Type B pancreatic cell (in vitro differentiated cells): ENCODE results near the gene GADD45G. TPM values are rescaled to one million over a fixed set of nuclear protein-coding genes. Genes with fewer than 3 reads are reported as not detected.

Experiments used
- DNase-seq: peaks from one replicate; pipeline ENCODE4 v3.0.0; 2021; ENCODE audit warnings: mixed read lengths; ENCODE audit not compliant: unreplicated experiment; ENCODE audit errors: extremely low spot score
- H3K27ac Mint-ChIP-seq: 2 replicates; pipeline ENCODE4 v1.8.0; 2021; ENCODE audit warnings: mild to moderate bottlenecking, mixed read lengths
- H3K27me3 Mint-ChIP-seq: 2 replicates; pipeline ENCODE4 v1.8.0; 2021; ENCODE audit warnings: mixed read lengths
- H3K36me3 Mint-ChIP-seq: 2 replicates; pipeline ENCODE4 v1.8.0; 2021; ENCODE audit warnings: mixed read lengths
- H3K4me1 Mint-ChIP-seq: one replicate; pipeline ENCODE4 v1.8.0; 2021; ENCODE audit warnings: mixed read lengths; ENCODE audit not compliant: unreplicated experiment
- H3K4me3 Mint-ChIP-seq: 2 replicates; pipeline ENCODE4 v1.8.0; 2021; ENCODE audit warnings: mild to moderate bottlenecking, mixed read lengths
- H3K9me3 Mint-ChIP-seq: 2 replicates; pipeline ENCODE4 v1.8.0; 2021; ENCODE audit warnings: mixed read lengths
- CTCF ChIP-seq: fragments of 200-600 bp; sonication (generic); conservative IDR thresholded peaks from 2 replicates; pipeline ENCODE4 v1.5.0; 2021; ENCODE audit warnings: antibody characterized with exemption, mild to moderate bottlenecking
- total RNA-seq: library from RNA; stranded (reverse); gene quantifications from 2 replicates; pipeline ENCODE4 v1.2.1, GENCODE V29; 2021; ENCODE audit warnings: low replicate concordance

Gene GADD45G
- total RNA-seq, 1 donor from 2014 or later = 12.2 TPM

GRCh38 chr9:89562186-89562814, 42.5 kb upstream of the GADD45G start:
- TF ChIP-seq CTCF = no peak
- no peak for DNase-seq
- no peak overlapping the region for H3K4me3 Mint-ChIP-seq
- H3K27me3 Mint-ChIP-seq = no peaks in the 10 kb centered on the region
- H3K27ac Mint-ChIP-seq = no peak overlapping the region
- H3K9me3 Mint-ChIP-seq = peaks cover 4% of the 10 kb centered on the region
- H3K36me3 Mint-ChIP-seq = no peaks in the 10 kb centered on the region
- no peaks in the 10 kb centered on the region for H3K4me1 Mint-ChIP-seq

DNA sequence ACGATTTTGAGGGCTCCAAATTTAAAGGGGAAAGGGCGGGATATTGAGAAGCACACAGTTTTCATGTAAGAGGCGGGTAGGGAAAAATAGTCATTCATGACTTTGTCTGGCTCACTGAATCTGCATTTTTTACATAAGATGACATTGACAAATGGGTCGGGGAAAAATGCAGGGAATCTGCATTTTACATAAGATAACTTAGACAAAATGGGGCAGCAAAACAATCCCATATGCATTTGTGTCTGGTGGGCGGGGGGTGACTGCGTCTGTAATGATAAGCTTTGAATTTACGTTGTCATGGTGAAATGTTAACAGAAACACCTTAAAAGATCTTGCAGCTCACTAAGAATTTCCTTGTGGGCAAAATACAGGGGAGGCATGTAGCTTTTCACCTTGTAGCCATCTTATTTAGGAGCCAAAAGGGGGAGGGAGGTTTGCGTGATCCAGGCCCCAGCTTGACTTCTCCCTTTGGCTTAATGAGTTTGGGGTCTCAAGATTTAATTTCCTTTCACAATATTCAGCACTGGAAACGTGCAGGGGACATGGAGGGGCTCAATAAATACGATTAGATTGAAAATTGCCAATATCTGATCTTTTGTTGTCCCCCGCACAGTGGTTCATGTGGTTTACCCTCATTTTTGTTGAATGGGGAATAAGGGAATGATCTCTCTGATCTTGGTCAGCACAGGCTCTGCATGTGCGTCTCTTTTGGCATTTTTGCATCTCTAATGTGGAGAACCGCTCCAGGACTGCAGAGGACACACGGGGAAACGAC, 41.1 kb upstream of the GADD45G start:
- peaks cover 4% of the 10 kb centered on the region for H3K9me3 Mint-ChIP-seq
- H3K4me1 Mint-ChIP-seq = no peaks in the 10 kb centered on the region
- DNase-seq = no peak
- H3K27me3 Mint-ChIP-seq = no peaks in the 10 kb centered on the region
- H3K4me3 Mint-ChIP-seq = no peak overlapping the region
- no peak overlapping the region for H3K27ac Mint-ChIP-seq
- TF ChIP-seq CTCF = no peak
- H3K36me3 Mint-ChIP-seq = no peaks in the 10 kb centered on the region

DNA sequence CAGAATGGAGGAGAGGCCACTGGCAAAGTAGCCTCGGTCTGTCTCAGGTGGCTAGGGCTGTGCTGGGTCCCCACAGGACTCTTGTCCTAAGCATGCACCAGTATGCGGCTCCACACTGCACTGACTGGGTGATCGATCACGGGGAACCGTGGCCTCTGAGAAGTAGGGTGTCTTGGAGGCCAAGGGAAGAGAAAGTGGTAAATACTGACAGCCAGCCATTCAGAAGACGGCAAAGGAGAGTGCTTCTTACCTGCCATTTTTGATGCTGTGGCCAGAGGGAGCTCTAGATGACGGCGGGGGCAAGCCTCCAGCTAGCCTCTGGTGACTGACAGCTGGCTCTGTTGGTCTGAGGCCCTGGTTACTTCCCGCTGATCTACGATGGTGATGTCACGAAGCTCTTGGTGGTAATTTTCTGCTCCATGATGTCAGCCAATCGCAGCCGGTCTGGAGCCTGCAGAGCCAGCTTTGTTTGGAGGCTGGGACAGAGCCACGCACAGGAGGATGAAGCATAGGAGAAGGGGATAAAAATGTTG, 40.4 kb upstream of the GADD45G start:
- no peaks in the 10 kb centered on the region for H3K36me3 Mint-ChIP-seq
- no peak overlapping the region for H3K27ac Mint-ChIP-seq
- H3K4me3 Mint-ChIP-seq = no peak overlapping the region
- no peaks in the 10 kb centered on the region for H3K27me3 Mint-ChIP-seq
- peaks cover 4% of the 10 kb centered on the region for H3K9me3 Mint-ChIP-seq
- TF ChIP-seq CTCF = peak; percentile 29
- H3K4me1 Mint-ChIP-seq = no peaks in the 10 kb centered on the region
- DNase-seq = no peak

- Mint-ChIP-seq H3K4me3 (no peak overlapping the region), H3K4me1 (no peaks in the 10 kb centered on the region), H3K27me3 (no peaks in the 10 kb centered on the region), H3K36me3 (no peaks in the 10 kb centered on the region), H3K27ac (no peak overlapping the region), H3K9me3 (peaks cover 4% of the 10 kb centered on the region)
- no peak for DNase-seq
- TF ChIP-seq CTCF = no peak
Measured at GRCh38 chr9:89567649-89568048, 37.2 kb upstream of the GADD45G start.

DNA sequence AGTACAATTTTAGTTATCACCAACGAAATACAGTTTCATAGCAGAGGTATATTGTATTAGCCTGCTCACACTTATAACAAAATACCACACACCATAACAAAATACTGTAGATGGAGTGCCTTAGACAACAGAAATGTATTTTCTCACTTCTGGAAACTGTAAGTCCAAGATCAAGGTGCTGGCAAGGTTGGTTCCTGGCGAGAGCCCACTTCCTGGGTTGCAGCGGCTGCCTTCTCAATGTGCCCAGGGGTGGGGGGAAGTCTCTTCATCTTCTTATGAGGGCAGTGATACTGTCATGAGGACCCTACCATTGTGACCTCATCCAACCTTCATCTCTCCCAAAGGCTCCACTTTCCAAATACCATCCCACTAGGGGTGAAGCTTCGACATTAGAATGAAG, 30.5 kb upstream of the GADD45G start:
- no peaks in the 10 kb centered on the region for H3K4me1 Mint-ChIP-seq
- no peak for TF ChIP-seq CTCF

More for the DNA sequence above, 30.5 kb upstream of the GADD45G start:
- no peak for DNase-seq
- H3K27ac Mint-ChIP-seq = no peak overlapping the region
- H3K9me3 Mint-ChIP-seq = no peaks in the 10 kb centered on the region
- no peak overlapping the region for H3K4me3 Mint-ChIP-seq
- peaks cover 6% of the 10 kb centered on the region for H3K27me3 Mint-ChIP-seq
- no peaks in the 10 kb centered on the region for H3K36me3 Mint-ChIP-seq
